Trophoblast cell (in vitro differentiated cells and primary cell): Measurements from ENCODE around the gene SF3B6.
"Not testable (repeated sequence)": the region's sequence is repeated elsewhere in the genome, so short reads cannot be mapped to it uniquely, and the experiment has no call there.

Experiments used
- DNase-seq, 2 donors: peaks; one replicate each; pipeline ENCODE4 v3.0.0-alpha.2; 2016
- H2AFZ ChIP-seq: 2 replicates; pipeline ENCODE4 v1.6.1; 2013; ENCODE audit warnings: low read length, moderate library complexity, mild to moderate bottlenecking; ENCODE audit not compliant: insufficient read depth, poor library complexity
- H2AK5ac ChIP-seq: 2 replicates; pipeline ENCODE4 v1.6.1; 2013; ENCODE audit warnings: mild to moderate bottlenecking, low read length
- H2BK120ac ChIP-seq: 2 replicates; pipeline ENCODE4 v1.6.1; 2013; ENCODE audit warnings: low read length, mild to moderate bottlenecking, moderate library complexity; ENCODE audit not compliant: insufficient read depth, poor library complexity
- H2BK12ac ChIP-seq: 2 replicates; pipeline ENCODE4 v1.6.1; 2013; ENCODE audit warnings: mild to moderate bottlenecking, low read length, moderate library complexity
- H2BK5ac ChIP-seq: 2 replicates; pipeline ENCODE4 v1.6.1; 2013; ENCODE audit warnings: low read length, low read depth, moderate library complexity, mild to moderate bottlenecking; ENCODE audit not compliant: poor library complexity
- H3K14ac ChIP-seq: 2 replicates; pipeline ENCODE4 v1.6.1; 2013; ENCODE audit warnings: mild to moderate bottlenecking, low read length
- H3K18ac ChIP-seq: 2 replicates; pipeline ENCODE4 v1.6.1; 2013; ENCODE audit warnings: mild to moderate bottlenecking, low read length
- H3K23ac ChIP-seq: 2 replicates; pipeline ENCODE4 v1.6.1; 2013; ENCODE audit warnings: low read length
- H3K27ac ChIP-seq: 2 replicates; pipeline ENCODE4 v1.5.1; 2013; ENCODE audit warnings: low read depth, mild to moderate bottlenecking, inconsistent platforms, low read length, moderate library complexity
- H3K27me3 ChIP-seq: 2 replicates; pipeline ENCODE4 v1.6.1; 2013; ENCODE audit warnings: inconsistent platforms, mild to moderate bottlenecking, low read length, moderate library complexity; ENCODE audit not compliant: insufficient read depth
- H3K36me3 ChIP-seq, 2 experiments: 1 replicate in 1 of 2; 2 replicates in 1 of 2; pipeline ENCODE4 v1.6.1; 2013; ENCODE audit warnings: low read length in 2 of 2, mild to moderate bottlenecking in 2 of 2, moderate library complexity in 1 of 2; ENCODE audit not compliant: insufficient read depth in 2 of 2, control insufficient read depth in 1 of 2
- H3K4ac ChIP-seq: 2 replicates; pipeline ENCODE4 v1.6.1; 2013; ENCODE audit warnings: low read depth, mild to moderate bottlenecking, low read length, moderate library complexity
- H3K4me1 ChIP-seq, 2 experiments: 1 replicate in 1 of 2; 2 replicates in 1 of 2; pipeline ENCODE4 v1.6.1; 2013; ENCODE audit warnings: low read length in 2 of 2, mild to moderate bottlenecking in 2 of 2, moderate library complexity in 1 of 2; ENCODE audit not compliant: insufficient read depth in 2 of 2, control insufficient read depth in 1 of 2
- H3K4me2 ChIP-seq: 2 replicates; pipeline ENCODE4 v1.6.1; 2013; ENCODE audit warnings: inconsistent platforms, mild to moderate bottlenecking, low read length, moderate library complexity
- H3K4me3 ChIP-seq: 2 replicates; pipeline ENCODE4 v1.5.1; 2013; ENCODE audit warnings: mild to moderate bottlenecking, low read depth, low read length, inconsistent platforms
- H3K79me1 ChIP-seq: one replicate; pipeline ENCODE4 v1.6.1; 2013; ENCODE audit warnings: low read length
- H3K79me2 ChIP-seq: 2 replicates; pipeline ENCODE4 v1.6.1; 2013; ENCODE audit warnings: low read length, mild to moderate bottlenecking; ENCODE audit not compliant: control insufficient read depth, insufficient read depth, poor library complexity
- H3K9ac ChIP-seq: 2 replicates; pipeline ENCODE4 v1.6.1; 2013; ENCODE audit warnings: mild to moderate bottlenecking, low read length
- H3K9me3 ChIP-seq: 2 replicates; pipeline ENCODE4 v1.6.1; 2013; ENCODE audit warnings: low read depth, mild to moderate bottlenecking, control low read depth, inconsistent platforms, low read length; ENCODE audit not compliant: insufficient read depth
- H4K12ac ChIP-seq: 2 replicates; pipeline ENCODE4 v1.6.1; 2013; ENCODE audit warnings: low read depth, mild to moderate bottlenecking, low read length, moderate library complexity
- H4K8ac ChIP-seq: 2 replicates; pipeline ENCODE4 v1.6.1; 2013; ENCODE audit warnings: low read depth, mild to moderate bottlenecking, low read length, moderate library complexity
- H4K91ac ChIP-seq: one replicate; pipeline ENCODE4 v1.6.1; 2013; ENCODE audit warnings: low read depth, mild to moderate bottlenecking, low read length, moderate library complexity
- WGBS: extraction: QIAGEN DNeasy Blood & Tissue Kit; methylation state at CpG from one replicate; pipeline ENCODE4 v1.1.7; 2013; ENCODE audit warnings: missing lambda C conversion rate; ENCODE audit not compliant: insufficient read length, insufficient coverage; ENCODE audit errors: extremely low coverage; 5-methylcytosine and 5-hydroxymethylcytosine counted together

SF3B6 gene

DNA sequence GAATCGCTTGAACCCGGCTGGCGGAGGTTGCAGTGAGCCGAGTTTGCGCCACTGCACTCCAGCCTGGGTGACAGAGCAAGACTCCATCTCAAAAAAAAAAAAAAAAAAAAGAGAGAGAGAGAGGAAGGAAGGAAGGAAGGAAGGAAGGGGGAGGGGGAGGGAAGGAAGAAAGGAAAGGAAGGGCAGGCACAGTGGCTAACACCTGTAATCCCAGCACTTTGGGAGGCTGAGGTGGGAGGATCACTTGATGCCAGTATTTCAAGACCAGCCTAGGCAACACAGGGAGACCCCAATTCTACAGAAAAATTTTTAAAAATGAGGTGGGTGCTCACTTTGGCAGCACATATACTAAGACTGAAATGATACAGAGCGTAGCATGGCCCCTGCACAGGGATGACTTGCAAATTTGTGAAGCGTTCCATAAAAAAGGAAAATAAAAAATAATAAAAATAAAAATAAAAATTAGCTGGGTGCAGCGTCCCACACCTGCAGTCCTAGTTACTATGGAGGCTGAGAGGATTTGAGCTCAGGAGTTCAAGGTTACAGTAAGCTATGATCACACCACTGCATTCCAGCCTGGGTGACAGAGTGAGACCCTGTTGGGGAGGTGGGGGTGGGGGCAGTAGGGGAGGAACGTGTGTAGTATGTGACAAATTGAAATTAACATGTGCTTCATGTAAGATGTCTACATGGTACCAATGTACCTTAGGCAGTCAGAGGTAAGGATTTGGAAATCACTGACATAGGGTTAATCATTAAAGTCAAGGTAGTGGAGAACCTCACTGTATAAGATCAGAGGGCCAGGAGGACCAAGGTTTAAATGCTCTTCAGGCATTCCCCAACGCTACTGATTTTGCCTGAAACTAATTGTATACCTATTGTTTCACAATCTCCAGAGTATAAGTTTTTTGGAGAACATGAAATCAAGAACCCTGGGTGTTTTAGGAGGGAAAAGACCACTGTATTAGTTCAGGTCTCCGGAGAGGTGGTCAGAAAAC, 30.3 kb downstream of the SF3B6 start:
- H3K9ac ChIP-seq, result no peak overlapping the region
- H3K9me3 ChIP-seq, result peaks cover 3% of the 10 kb centered on the region

GRCh38 chr2:24043133-24043532, 33.0 kb downstream of the SF3B6 start:
- not testable (repeated sequence) for H3K36me3 ChIP-seq, H3K79me2 ChIP-seq, H3K14ac ChIP-seq, H3K27me3 ChIP-seq, H3K4me3 ChIP-seq, H2BK12ac ChIP-seq, H2AFZ ChIP-seq, H3K9me3 ChIP-seq, H2BK120ac ChIP-seq, H3K79me1 ChIP-seq, H2BK5ac ChIP-seq, H3K4me2 ChIP-seq, H3K4ac ChIP-seq, H4K12ac ChIP-seq, H4K91ac ChIP-seq, H2AK5ac ChIP-seq, H4K8ac ChIP-seq, H3K9ac ChIP-seq, H3K18ac ChIP-seq, H3K4me1 ChIP-seq, DNase-seq, H3K23ac ChIP-seq, H3K27ac ChIP-seq
- no CpG with 5 or more reads among the region's 6 CpGs for WGBS

More for the DNA sequence above, 30.3 kb downstream of the SF3B6 start:
- no CpG with 5 or more reads among the region's 11 CpGs for WGBS
- Histone ChIP-seq H2AK5ac (no peak overlapping the region), H3K4me2 (no peak overlapping the region), H2BK5ac (no peak overlapping the region), H4K12ac (no peak overlapping the region), H2BK12ac (no peak overlapping the region), H4K91ac (no peak overlapping the region), H3K23ac (no peak overlapping the region), H3K79me2 (peaks cover 5% of the 10 kb centered on the region), H3K4me3 (no peak overlapping the region), H3K14ac (no peak overlapping the region), H3K4ac (no peak overlapping the region), H2BK120ac (no peak overlapping the region), H3K18ac (no peak overlapping the region), H4K8ac (no peak overlapping the region), H3K36me3 (no peaks in the 10 kb centered on the region), H3K27ac (no peak overlapping the region), H3K4me1 (peaks cover 3 to 4% of the 10 kb centered on the region in 2 experiments), H3K79me1 (peaks cover 6% of the 10 kb centered on the region), H3K27me3 (no peaks in the 10 kb centered on the region), H2AFZ (no peak overlapping the region)
- DNase-seq, result no peak

- DNase-seq, result peak; percentile 47 to 91
- Histone ChIP-seq H3K27me3 (no peaks in the 10 kb centered on the region), H3K4ac (no peak overlapping the region), H2BK120ac (no peak overlapping the region), H2AK5ac (no peak overlapping the region), H3K9me3 (peaks cover 1% of the 10 kb centered on the region), H3K27ac (no peak overlapping the region), H4K8ac (no peak overlapping the region), H3K36me3 (peaks cover 8 to 12% of the 10 kb centered on the region in 2 experiments), H3K4me3 (no peak overlapping the region), H3K14ac (no peak overlapping the region), H3K4me2 (no peak overlapping the region), H3K79me2 (no peaks in the 10 kb centered on the region), H3K23ac (no peak overlapping the region), H4K12ac (no peak overlapping the region), H2AFZ (no peak overlapping the region), H3K9ac (no peak overlapping the region), H2BK12ac (no peak overlapping the region), H2BK5ac (no peak overlapping the region), H3K79me1 (no peaks in the 10 kb centered on the region), H3K18ac (no peak overlapping the region), H4K91ac (no peak overlapping the region), H3K4me1 (no peaks in the 10 kb centered on the region)
- no CpG with 5 or more reads among the region's 4 CpGs for WGBS
Measured at GRCh38 chr2:24040511-24040910, 35.6 kb downstream of the SF3B6 start.

DNA sequence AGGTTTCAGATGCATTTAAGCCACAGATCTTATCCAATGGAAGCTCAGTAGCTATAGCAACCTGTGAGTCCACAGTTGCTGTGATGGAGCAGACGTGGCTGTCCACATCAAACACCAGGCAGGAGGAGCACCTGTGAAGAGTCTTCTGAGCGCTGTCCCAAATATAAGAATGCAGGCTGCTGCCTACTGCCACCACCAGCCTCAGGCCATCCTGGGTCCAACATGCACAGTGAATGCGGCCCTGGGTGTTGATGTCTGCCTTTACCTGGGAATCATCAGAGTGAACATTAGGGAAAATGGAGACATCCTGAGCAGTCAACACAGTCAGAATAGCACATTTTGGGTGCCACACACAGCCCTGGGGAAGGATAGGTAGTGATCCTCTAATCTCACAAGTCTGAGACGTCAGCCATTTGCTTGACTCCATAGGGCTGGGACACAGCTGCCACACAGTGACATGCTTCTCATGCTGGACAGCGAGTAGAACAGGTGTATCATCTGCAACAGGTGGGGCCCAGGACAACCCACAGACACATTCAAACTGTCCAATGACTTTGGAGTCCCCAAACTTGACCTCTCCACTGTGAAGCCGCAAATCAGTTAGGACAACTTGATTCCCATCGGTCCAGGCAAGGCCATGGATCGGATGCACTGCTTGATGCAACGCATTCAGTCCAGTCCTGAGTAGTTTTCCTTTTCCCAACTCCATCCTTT, 37.2 kb downstream of the SF3B6 start:
- no peak overlapping the region for H4K8ac ChIP-seq
- peaks cover 1% of the 10 kb centered on the region for H3K9me3 ChIP-seq
- no peak overlapping the region for H3K4ac ChIP-seq
- H2BK120ac ChIP-seq, result no peak overlapping the region
- no peak overlapping the region for H3K9ac ChIP-seq
- no peak overlapping the region for H3K4me3 ChIP-seq
- no peak overlapping the region for H4K91ac ChIP-seq
- H3K4me1 ChIP-seq, result no peaks in the 10 kb centered on the region
- no peaks in the 10 kb centered on the region for H3K79me2 ChIP-seq
- no peak overlapping the region for H3K27ac ChIP-seq
- H3K27me3 ChIP-seq, result no peaks in the 10 kb centered on the region
- H3K4me2 ChIP-seq, result no peak overlapping the region
- H3K36me3 ChIP-seq, result peaks cover 8 to 14% of the 10 kb centered on the region in 2 experiments
- no peak overlapping the region for H2BK12ac ChIP-seq
- no peak overlapping the region for H2AK5ac ChIP-seq
- WGBS, result no CpG with 5 or more reads among the region's 9 CpGs
- H3K79me1 ChIP-seq, result no peaks in the 10 kb centered on the region
- no peak for DNase-seq
- no peak overlapping the region for H3K18ac ChIP-seq
- no peak overlapping the region for H3K14ac ChIP-seq
- no peak overlapping the region for H2AFZ ChIP-seq
- no peak overlapping the region for H2BK5ac ChIP-seq
- no peak overlapping the region for H3K23ac ChIP-seq
- H4K12ac ChIP-seq, result no peak overlapping the region
